ENCODE measurements around the gene COL11A2.

COL11A2 gene

GRCh38 chr6:33191383-33192104 lies 723 bp downstream of the COL11A2 start:
- no peak for DNase-seq

DNA sequence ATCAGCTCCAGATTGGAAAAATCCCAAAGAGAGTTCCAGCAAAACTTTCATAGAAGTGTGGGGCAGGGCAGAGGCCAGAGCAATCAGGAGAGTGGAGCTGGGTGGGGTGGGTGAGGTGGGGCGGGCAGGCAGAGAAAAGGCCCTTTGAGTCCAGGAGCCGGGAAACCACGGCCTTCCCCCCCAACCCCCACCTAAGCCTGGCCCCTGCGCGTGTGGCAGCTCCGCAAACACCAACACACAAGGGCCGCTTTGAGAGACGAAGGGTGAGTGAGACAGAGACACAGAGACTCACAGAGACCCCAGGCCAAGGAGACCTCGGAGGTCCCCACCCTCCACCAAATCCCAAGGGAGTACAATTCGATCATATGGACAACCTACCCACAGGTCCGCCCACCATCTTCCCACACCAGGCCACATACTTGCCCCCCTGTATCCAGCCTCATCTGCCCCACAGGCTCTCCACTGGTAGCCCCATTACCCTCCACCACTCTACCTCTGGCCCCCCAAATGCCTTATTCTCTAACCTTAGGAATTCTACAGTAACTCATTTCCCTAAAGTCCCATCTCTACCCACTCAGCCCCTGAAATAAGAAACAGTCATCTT lies 1.7 kb downstream of the COL11A2 start:
- DNase-seq: no peak

DNA sequence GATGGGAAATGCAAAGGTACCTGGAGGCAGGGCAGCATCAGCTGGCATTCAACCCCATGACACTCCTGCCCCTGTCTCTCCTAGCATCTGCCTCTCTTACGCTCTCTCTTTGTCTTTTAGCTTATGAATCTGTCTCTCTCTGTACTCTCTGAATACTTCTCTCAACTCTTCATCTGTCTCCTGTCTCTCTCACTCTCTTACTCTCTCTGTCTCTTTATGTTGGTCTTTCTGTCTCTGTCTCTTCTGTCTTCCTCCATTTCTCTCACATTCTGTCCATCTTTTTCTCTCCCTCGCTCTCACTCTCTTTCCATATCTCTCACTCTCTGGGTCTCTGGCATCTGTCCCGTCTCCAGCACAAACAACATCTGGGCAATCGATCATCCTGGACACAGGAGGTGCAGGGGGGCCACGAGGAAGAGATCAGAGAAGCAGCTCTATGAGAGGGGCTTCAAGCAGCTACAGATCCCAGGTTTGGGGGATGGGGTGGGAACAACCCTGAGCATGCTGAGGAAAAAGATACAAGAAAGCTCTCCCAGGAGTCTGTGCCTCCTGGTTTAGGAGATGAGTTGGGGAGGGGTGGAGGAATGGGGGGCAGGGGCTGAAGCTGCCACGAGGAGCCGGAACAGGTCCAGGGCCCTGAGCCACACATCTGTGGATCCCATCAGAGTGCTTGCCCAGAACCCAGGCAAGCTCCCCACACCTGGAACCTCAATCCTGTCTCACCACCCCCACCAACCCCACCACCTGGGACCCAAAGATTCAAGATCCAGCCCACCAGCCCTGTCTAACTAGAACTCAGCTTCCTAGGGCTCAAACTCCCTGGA lies 2.4 kb downstream of the COL11A2 start:
- DNase-seq: no peak

DNA sequence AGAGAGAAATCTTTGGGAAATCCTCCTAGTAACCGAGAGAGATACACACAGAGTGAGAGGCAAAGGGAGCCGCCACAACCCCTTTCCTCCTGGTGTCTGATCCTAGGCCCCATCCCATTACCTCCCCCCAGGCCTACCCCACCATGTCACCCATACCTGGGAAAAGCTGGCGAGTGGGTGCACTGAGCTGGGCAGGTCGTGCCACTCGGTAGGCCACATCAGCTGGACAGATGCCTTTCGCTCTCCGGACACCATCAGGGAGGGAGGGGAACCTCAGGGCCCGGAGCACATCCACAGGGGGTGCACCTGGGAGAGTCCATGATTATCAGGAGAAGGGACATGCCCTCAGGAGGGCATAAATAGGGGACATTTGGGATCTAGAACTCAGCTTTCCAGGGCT lies 3.1 kb downstream of the COL11A2 start:
- no peak for DNase-seq

DNA sequence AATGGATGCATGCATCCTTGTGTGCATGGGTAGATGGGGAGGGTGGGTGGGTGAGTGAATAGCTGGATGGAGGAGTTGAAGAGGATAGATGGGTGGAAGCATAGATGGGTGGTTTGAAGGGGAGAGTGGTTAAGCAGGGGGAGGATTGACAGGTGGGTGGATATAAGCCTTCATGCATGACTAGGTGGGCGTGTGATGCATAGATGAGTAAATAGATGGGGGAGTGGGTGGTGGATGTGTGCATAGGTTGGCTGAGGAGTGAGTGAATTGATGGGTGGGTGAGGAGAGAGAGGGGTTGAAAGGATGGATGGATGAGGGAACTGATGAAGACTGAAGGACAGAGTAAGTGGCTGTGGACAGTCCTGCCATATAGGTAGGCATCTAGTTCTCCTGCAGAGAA lies 4.5 kb downstream of the COL11A2 start:
- no peak for DNase-seq

- no peak for DNase-seq
Observed at GRCh38 chr6:33185654-33186187, 6.5 kb downstream of the COL11A2 start.

GRCh38 chr6:33185190-33185589 lies 7.1 kb downstream of the COL11A2 start:
- no peak for DNase-seq

GRCh38 chr6:33183071-33183683 lies 9.1 kb downstream of the COL11A2 start:
- no peak for DNase-seq

DNA sequence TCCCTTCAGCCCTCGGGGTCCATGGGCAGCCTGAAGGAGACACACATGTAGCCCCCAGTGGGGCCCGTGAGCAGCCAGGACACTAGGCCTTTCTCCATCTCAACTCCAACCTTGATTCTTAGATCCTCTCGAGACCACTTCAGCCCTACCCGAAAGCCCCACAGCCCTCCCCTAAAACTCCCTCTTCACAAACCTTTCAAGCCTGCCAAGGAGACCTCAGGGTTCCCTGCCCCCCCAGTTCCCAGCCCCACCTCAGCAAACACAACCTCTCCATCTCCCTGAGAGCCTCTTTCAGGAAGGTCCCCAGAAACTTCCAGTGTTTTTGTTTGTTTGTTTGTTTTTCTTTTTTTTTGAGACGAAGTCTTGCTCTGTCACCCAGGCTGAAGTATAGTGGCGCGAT lies 11.1 kb downstream of the COL11A2 start:
- no peak for DNase-seq

DNA sequence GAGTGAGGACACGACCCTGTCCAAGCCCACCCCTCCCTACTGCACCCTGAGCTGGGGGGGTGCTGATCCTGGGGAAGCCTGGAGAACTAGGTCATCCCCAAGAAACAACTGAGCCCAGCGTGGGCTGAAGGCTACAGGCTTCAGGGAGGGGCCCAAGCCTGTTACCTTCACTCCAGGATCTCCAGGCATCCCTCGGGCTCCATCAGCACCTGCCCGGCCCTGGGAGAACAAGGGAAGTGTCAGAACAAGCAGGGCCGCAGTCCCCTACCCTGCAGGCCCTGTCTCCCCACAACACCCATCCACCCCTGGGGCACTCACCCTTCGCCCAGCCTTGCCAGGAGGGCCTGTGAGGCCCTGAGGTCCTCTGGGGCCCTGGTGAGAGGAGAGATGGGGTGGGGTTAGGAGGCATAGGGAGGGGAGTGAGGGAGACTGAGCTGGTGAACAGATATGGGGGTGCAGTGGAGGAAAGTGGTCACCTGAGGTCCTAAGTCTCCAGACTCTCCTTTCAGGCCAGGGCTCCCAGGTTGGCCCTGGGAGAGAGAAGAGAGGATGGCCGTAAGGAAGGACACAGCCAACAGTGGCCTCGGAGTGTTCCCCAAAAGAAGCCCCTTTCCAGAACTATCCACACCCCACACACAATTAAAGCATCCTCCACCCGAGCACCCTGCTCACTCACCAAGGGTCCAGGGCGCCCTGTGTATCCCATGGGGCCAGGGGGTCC lies 13.4 kb downstream of the COL11A2 start:
- DNase-seq: no peak

DNA sequence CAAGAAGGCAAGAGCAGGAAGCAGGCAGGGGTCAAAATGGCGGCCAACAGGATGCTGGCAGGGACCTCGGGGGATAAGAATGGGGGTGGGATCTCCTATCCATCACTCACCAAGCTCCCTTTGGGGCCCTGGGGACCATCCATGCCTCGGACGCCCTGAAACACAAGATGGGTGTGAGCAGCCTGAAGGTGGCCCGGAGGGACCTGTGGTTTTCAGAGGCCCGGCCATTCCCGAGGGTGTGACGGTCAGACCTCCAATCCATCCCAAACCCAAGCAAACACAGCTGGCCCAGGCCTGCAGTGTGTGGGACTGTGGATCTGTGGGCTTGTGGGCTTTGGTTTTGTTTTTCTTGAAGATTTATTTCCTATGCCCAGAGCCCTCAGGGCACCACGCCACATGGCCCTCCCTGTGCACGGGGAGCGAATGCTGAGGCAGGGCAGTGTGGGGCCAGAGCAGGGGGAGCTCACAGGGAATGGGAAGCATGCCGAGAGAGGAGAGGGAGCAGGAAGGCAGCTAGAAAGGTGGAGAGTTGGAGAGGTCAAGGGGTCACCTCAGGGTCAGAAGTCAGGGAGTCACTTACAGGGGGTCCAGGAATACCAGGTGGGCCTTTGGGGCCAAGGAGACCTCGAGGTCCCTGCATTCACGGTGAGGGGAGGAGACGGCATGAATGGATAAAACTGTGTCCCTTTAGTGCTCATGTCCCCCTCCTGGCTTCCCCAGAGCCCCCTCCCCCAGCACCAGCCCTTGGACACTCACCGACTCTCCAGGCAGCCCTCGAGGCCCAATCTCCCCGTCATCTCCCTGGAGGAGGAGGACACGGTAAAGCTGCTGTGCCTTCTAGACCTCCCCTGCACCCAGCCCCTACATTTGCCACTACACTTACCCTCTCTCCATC lies 14.5 kb downstream of the COL11A2 start:
- no peak for DNase-seq

DNA sequence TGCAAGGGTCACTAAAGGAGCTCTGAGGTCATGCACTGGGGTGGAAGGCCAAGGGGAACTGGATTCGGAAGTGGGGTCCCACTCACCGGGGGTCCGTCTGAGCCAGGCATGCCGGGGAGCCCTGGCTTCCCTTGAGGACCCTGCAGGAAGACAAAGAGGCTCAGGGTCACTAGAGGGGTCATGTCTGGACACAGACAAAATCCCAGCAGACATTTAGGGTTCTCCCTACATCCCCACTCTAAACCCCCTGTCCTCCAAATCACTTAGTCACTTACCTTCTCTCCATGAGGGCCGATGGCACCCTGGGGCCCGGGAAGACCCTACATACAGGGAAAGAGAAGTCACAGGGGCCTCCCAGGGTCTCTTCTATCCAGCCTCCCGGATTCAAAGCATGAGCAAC lies 15.4 kb downstream of the COL11A2 start:
- no peak for DNase-seq

GRCh38 chr6:33175436-33176069 lies 16.7 kb downstream of the COL11A2 start:
- no peak for DNase-seq

DNA sequence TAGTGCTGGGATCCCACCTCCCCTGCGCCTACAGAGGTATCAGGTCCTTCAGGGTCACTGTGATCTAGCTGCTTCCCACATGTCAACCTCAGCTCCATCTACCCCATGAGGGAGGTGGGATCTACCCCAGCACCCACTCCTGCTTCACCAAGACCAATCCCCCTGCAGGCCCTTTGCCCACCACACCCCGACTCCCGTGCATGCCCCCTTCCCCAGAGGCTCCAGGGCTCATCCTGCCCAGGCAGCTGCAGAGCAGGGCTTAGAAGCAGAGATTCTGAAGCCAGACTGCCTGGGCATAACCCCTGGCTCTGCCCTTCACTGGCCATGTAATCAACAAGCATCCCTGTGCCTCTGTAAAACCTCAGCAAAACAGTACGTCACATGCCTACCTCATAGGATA lies 17.5 kb downstream of the COL11A2 start:
- no peak for DNase-seq

DNA sequence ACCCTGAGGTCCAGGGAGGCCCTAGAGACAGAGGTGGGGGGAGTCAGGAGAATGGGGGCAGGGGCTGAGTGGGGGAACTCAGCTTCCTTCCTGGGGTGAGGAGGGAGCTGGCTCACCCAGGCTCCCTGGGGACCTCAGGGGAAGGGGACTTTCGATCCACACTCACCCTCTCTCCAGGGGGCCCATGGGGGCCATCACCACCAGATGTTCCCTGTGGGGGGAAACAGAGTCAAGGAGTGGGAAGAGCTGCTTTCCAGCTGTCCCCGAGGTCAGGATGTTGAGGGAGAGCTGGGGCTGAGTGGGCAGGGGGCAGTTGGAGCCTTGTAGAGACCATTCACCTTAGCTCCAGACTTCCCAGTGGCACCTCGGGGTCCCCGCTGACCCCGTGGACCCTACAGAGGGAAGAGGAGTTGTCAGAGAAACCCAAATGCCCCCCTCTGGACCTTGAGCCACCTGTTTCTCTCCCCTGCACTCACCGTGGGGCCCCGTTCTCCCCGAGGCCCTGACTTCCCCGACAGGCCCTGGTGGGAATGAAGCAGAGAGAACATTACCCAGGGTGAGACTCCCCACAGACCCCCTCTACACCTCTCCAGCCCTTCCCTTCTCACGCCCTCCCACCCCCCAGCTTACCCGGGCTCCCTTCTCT lies 18.6 kb downstream of the COL11A2 start:
- no peak for DNase-seq

GRCh38 chr6:33172688-33173534 lies 19.4 kb downstream of the COL11A2 start:
- no peak for DNase-seq

DNA sequence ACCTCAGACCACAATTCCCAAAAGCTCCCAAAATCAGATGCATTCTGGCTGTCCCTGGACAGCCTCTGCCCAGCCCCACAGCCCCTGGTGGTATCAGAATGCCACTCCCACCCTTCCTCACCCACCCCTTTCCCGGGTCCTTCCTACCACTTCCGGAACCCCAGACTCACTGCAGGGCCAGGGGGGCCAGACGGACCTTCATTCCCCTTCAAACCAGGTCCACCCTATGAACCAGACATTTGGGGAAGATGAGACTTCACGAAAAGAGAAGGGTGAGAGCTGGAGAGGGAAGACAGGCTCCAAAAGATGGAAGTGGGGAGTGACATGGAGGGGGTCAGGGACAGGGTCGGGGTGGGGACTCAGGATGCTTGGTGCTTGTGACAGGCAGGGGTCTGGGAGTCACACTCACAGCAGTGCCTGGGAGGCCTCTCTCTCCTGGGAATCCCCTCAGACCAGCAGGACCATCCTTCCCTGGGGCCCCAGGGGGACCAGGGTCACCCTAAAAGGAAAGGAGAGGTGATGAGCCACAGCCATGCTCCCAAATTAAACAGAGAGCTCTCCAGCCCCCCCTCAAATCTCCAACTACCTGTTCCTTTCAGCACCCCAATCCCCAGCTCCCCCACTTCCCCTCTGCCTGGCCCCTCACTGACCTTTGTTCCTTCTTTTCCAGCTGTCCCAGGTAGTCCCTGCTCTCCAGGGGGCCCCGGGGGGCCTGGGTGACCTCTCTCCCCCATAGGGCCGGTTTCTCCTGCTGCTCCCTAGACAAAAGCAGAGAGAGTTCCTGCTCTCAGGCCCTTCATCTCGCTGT lies 20.2 kb downstream of the COL11A2 start:
- no peak for DNase-seq

GRCh38 chr6:33171016-33171879 lies 21.0 kb downstream of the COL11A2 start:
- DNase-seq: no peak
